ENCODE data around the gene SEC61G.

GRCh38 chr7:54711900-54712595 is 47.0 kb downstream of the SEC61G start:
- TF ChIP-seq CTCF (IDR thresholded peaks at IDR 0.05) (no peak), POLR2A (IDR thresholded peaks at IDR 0.05) (no peak)

Measured in vagina (tissue), 2 donors.